ENCODE results near the gene EIF3F.

GRCh38 chr11:8020244-8020597 lies 33.1 kb downstream of the EIF3F start:
- TF ChIP-seq CTCF (IDR thresholded peaks at IDR 0.05) (no peak), POLR2A (IDR thresholded peaks at IDR 0.05) (no peak)
